Colon (tissue), 2 donors: ENCODE measurements around the gene DDN.

ENCODE experiments used
- FAIRE-seq: peaks from 2 replicates; lab custom pipeline; 2012; peaks lifted over from hg19 to GRCh38; lab: Jason Lieb, UNC
- donor health status: control.
- donor health status: control.

Gene DDN

GRCh38 chr12:49031573-49032161 is 32.5 kb upstream of the DDN start:
- no peak for FAIRE-seq

- no peak for FAIRE-seq
Observed at GRCh38 chr12:49030714-49031572, 31.8 kb upstream of the DDN start.

- no peak for FAIRE-seq
Observed at GRCh38 chr12:49030119-49030518, 30.9 kb upstream of the DDN start.

- FAIRE-seq: no peak
Observed at GRCh38 chr12:49028666-49029275, 29.6 kb upstream of the DDN start.

GRCh38 chr12:49027846-49028555 is 28.8 kb upstream of the DDN start:
- no peak for FAIRE-seq

GRCh38 chr12:49026678-49027480 is 27.7 kb upstream of the DDN start:
- no peak for FAIRE-seq

GRCh38 chr12:49026101-49026500 is 26.9 kb upstream of the DDN start:
- FAIRE-seq: no peak

- no peak for FAIRE-seq
Observed at GRCh38 chr12:49025463-49025862, 26.3 kb upstream of the DDN start.

GRCh38 chr12:49024543-49024942 is 25.4 kb upstream of the DDN start:
- no peak for FAIRE-seq

- no peak for FAIRE-seq
Observed at GRCh38 chr12:49023812-49024211, 24.6 kb upstream of the DDN start.

- FAIRE-seq: no peak
Observed at GRCh38 chr12:49022558-49023178, 23.5 kb upstream of the DDN start.

- FAIRE-seq: no peak
Observed at GRCh38 chr12:49021292-49021915, 22.2 kb upstream of the DDN start.

- FAIRE-seq: no peak
Observed at GRCh38 chr12:49020441-49020840, 21.3 kb upstream of the DDN start.

- no peak for FAIRE-seq
Observed at GRCh38 chr12:49019443-49020324, 20.5 kb upstream of the DDN start.

- FAIRE-seq: no peak
Observed at GRCh38 chr12:49019120-49019430, 19.9 kb upstream of the DDN start.

- no peak for FAIRE-seq
Observed at GRCh38 chr12:49018261-49019119, 19.3 kb upstream of the DDN start, which contains the start of gene PRKAG1. Gene PRKAG1, minus strand, starts transcription at chr12:49018776. Its CDS starts 36 bp downstream, at chr12:49018740.

- FAIRE-seq: no peak
Observed at GRCh38 chr12:49017891-49018260, 18.7 kb upstream of the DDN start.

GRCh38 chr12:49015196-49015595 is 16.0 kb upstream of the DDN start:
- FAIRE-seq: no peak

- FAIRE-seq: no peak
Observed at GRCh38 chr12:49014547-49014946, 15.4 kb upstream of the DDN start.
